GM21447 (cell line): Measurements from ENCODE around the gene MAMDC2.

Experiments used
- ATAC-seq: cut with Tn5 transposase; IDR thresholded peaks from one replicate; pipeline ENCODE4 v1.9.1; 2021; ENCODE audit not compliant: unreplicated experiment

The MAMDC2 gene

GRCh38 chr9:70257502-70257901 is 213.9 kb downstream of the MAMDC2 start:
- ATAC-seq, result no peak

- peak; percentile 42 for ATAC-seq
Observed at GRCh38 chr9:70257991-70258691, 214.5 kb downstream of the MAMDC2 start.

- peak; percentile 75 for ATAC-seq
Observed at GRCh38 chr9:70258692-70259511, 215.3 kb downstream of the MAMDC2 start, which contains the start of gene SMC5. Gene SMC5 (plus strand): TSS chr9:70258978. CDS start chr9:70259079, 101 bp downstream.

GRCh38 chr9:70259512-70259802 is 215.8 kb downstream of the MAMDC2 start:
- no peak for ATAC-seq

GRCh38 chr9:70260007-70260443 is 216.4 kb downstream of the MAMDC2 start:
- no peak for ATAC-seq

- peak; percentile 30 for ATAC-seq
Observed at GRCh38 chr9:70260606-70261005, 217.0 kb downstream of the MAMDC2 start.

GRCh38 chr9:70261131-70261870 is 217.7 kb downstream of the MAMDC2 start:
- no peak for ATAC-seq

- no peak for ATAC-seq
Observed at GRCh38 chr9:70262366-70262765, 218.7 kb downstream of the MAMDC2 start.

- ATAC-seq, result no peak
Observed at GRCh38 chr9:70262948-70263347, 219.3 kb downstream of the MAMDC2 start.

GRCh38 chr9:70263421-70263820 is 219.8 kb downstream of the MAMDC2 start:
- ATAC-seq, result no peak
